ENCODE results near the gene LIF. TPM values are rescaled to one million over a fixed set of nuclear protein-coding genes. Genes with fewer than 3 reads are reported as not detected.

The LIF gene
- total RNA-seq, 2 experiments from 2014 or later = 0.06 TPM; not detected in 1

- H3K4me3 ChIP-seq (ENCODE audit: low read depth, low read length, poor library complexity, severe bottlenecking) = peak overlapping the region; percentile 75
- no peaks in the 10 kb centered on the region for H4K20me1 ChIP-seq (ENCODE audit: insufficient read depth, low read length)
- peak overlapping the region; percentile 60 for H2AFZ ChIP-seq (ENCODE audit: low read length)
- peak overlapping the region; percentile 89 for H3K4me2 ChIP-seq (ENCODE audit: low read length)
- no TSS peak for BruUV-seq (replicated peaks)
- intact Hi-C loops (cut with micrococcal nuclease; ENCODE audit: unreplicated experiment) = no loop called here
- no peaks in the 10 kb centered on the region for H3K9me3 ChIP-seq (ENCODE audit: low read length)
- no peaks in the 10 kb centered on the region; the same call in 1 of the 2 replicates for H3K36me3 ChIP-seq (ENCODE audit: insufficient read depth, low read length)
- DNase-seq (ENCODE audit: low spot score) = peak; percentile 90
- no peaks in the 10 kb centered on the region; the same call in 1 of the 2 replicates for H3K79me2 ChIP-seq (ENCODE audit: insufficient read depth, low read depth, low read length)
- H3K9me2 ChIP-seq (ENCODE audit: insufficient read depth, low read length) = no peaks in the 10 kb centered on the region
- peak overlapping the region; percentile 48 for H3K27ac ChIP-seq (ENCODE audit: low read depth, low read length, poor library complexity, severe bottlenecking)
- ChIA-PET POLR2A (no interaction called here), CTCF (ENCODE audit: unreplicated experiment) (no interaction called here)
- H3K4me1 ChIP-seq (ENCODE audit: insufficient read depth, low read length, poor library complexity, severe bottlenecking) = peaks cover 20% of the 10 kb centered on the region
- TF ChIP-seq EZH2phosphoT487 (IDR thresholded peaks at IDR 0.05; ENCODE audit: borderline replicate concordance, low read depth, low read length) (no peak), CTCF (conservative IDR thresholded peaks at IDR 0.05; ENCODE audit: low read length) (no peak)
These were observed 19.4 kb upstream of the LIF start for GRCh38 chr22:30265823-30266444.

GRCh38 chr22:30265131-30265720 lies 18.7 kb upstream of the LIF start:
- TF ChIP-seq EZH2phosphoT487 (IDR thresholded peaks at IDR 0.05; ENCODE audit: borderline replicate concordance, low read depth, low read length) (no peak), CTCF (conservative IDR thresholded peaks at IDR 0.05; ENCODE audit: low read length) (no peak)
- Histone ChIP-seq H4K20me1 (ENCODE audit: insufficient read depth, low read length) (no peaks in the 10 kb centered on the region), H3K9me2 (ENCODE audit: insufficient read depth, low read length) (no peaks in the 10 kb centered on the region), H3K4me2 (ENCODE audit: low read length) (peak overlapping the region; percentile 89), H3K9me3 (ENCODE audit: low read length) (no peaks in the 10 kb centered on the region), H3K27ac (ENCODE audit: low read depth, low read length, poor library complexity, severe bottlenecking) (peak overlapping the region; percentile 48), H3K79me2 (ENCODE audit: insufficient read depth, low read depth, low read length) (no peaks in the 10 kb centered on the region; the same call in 1 of the 2 replicates), H3K4me1 (ENCODE audit: insufficient read depth, low read length, poor library complexity, severe bottlenecking) (peaks cover 20% of the 10 kb centered on the region), H2AFZ (ENCODE audit: low read length) (peak overlapping the region; percentile 60), H3K36me3 (ENCODE audit: insufficient read depth, low read length) (no peaks in the 10 kb centered on the region; the same call in 1 of the 2 replicates), H3K4me3 (ENCODE audit: low read depth, low read length, poor library complexity, severe bottlenecking) (peak overlapping the region; percentile 75)
- no peak for DNase-seq (ENCODE audit: low spot score)
- POLR2A ChIA-PET = no interaction called here
- intact Hi-C loops (cut with micrococcal nuclease; ENCODE audit: unreplicated experiment) = no loop called here
- BruUV-seq (replicated peaks) = no TSS peak
- CTCF ChIA-PET (ENCODE audit: unreplicated experiment) = no interaction called here

- intact Hi-C loops (cut with micrococcal nuclease; ENCODE audit: unreplicated experiment) = loop anchor here (1.0 kb wide), 3 partner anchors 23 to 127 kb away; partner anchors contain the start of gene RNF215
- peaks cover 20% of the 10 kb centered on the region for H3K4me1 ChIP-seq (ENCODE audit: insufficient read depth, low read length, poor library complexity, severe bottlenecking)
- TF ChIP-seq EZH2phosphoT487 (IDR thresholded peaks at IDR 0.05; ENCODE audit: borderline replicate concordance, low read depth, low read length) (no peak), CTCF (conservative IDR thresholded peaks at IDR 0.05; ENCODE audit: low read length) (no peak)
These were observed 17.3 kb upstream of the LIF start for GRCh38 chr22:30263883-30264282.

More at GRCh38 chr22:30263883-30264282, 17.3 kb upstream of the LIF start:
- Histone ChIP-seq H3K79me2 (ENCODE audit: insufficient read depth, low read depth, low read length) (no peaks in the 10 kb centered on the region; the same call in 1 of the 2 replicates), H2AFZ (ENCODE audit: low read length) (no peak overlapping the region), H3K9me2 (ENCODE audit: insufficient read depth, low read length) (no peaks in the 10 kb centered on the region), H3K27ac (ENCODE audit: low read depth, low read length, poor library complexity, severe bottlenecking) (no peak overlapping the region), H4K20me1 (ENCODE audit: insufficient read depth, low read length) (no peaks in the 10 kb centered on the region), H3K9me3 (ENCODE audit: low read length) (no peaks in the 10 kb centered on the region), H3K4me3 (ENCODE audit: low read depth, low read length, poor library complexity, severe bottlenecking) (no peak overlapping the region), H3K4me2 (ENCODE audit: low read length) (no peak overlapping the region), H3K36me3 (ENCODE audit: insufficient read depth, low read length) (no peaks in the 10 kb centered on the region; the same call in 1 of the 2 replicates)
- no peak for DNase-seq (ENCODE audit: low spot score)
- POLR2A ChIA-PET = no interaction called here
- CTCF ChIA-PET (ENCODE audit: unreplicated experiment) = interaction anchor here (0.6 to 1.1 kb wide), 2 partner anchors 128 to 371 kb away, joined by 6 to 14 read pairs; no protein-coding TSS in a partner anchor
- BruUV-seq (replicated peaks) = no TSS peak

Measured in OCI-LY7 (cell line).